BE2C (cell line): Measurements from ENCODE around the gene NFIX.

Experiments
- DNase-seq: peaks from one replicate; pipeline ENCODE4 v3.0.0-alpha.2; 2020
- H3K27me3 ChIP-seq: fragments of 250-450 bp; sonication (Bioruptor Pico); 2 replicates; pipeline ENCODE4 v1.5.1; 2020; ENCODE audit warnings: mild to moderate bottlenecking
- H3K36me3 ChIP-seq: fragments of 250-450 bp; sonication (Bioruptor Pico); 2 replicates; pipeline ENCODE4 v1.5.1; 2020; ENCODE audit warnings: mild to moderate bottlenecking
- H3K4me1 ChIP-seq: fragments of 250-450 bp; sonication (Bioruptor Pico); 2 replicates; pipeline ENCODE4 v1.5.1; 2020
- H3K4me3 ChIP-seq: 2 replicates; pipeline ENCODE4 v1.5.1; 2011; ENCODE audit warnings: low read depth, low read length
- H3K9me3 ChIP-seq: fragments of 250-450 bp; sonication (Bioruptor Pico); 2 replicates; pipeline ENCODE4 v1.5.1; 2020
- TF ChIP-seq, protein P1 (sequence below): IDR thresholded peaks from 2 replicates; pipeline ENCODE4 v1.5.1; 2012; ENCODE audit warnings: mild to moderate bottlenecking, low read depth, low read length

Gene NFIX

DNA sequence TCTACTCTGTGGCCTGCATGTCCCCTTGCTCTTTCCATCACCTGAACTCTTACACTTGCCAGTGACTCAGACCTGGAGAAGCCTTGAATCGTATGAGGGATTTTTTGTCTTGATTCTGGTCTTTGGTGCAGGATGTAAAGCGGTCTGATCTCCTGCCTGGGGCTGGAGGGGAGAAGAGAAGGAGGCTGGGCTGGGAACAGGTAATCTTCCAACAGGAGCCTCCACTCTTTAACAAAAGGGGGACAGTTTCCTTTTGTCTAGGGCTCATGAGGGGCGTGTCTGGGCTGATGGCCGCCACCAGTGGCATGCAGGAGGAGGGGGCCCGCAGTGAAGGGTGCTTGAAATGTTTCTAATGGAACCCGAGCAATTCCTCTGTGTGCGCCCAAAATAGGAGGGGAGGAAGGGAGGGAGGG, 24.7 kb downstream of the NFIX start:
- Histone ChIP-seq H3K27me3 (no peaks in the 10 kb centered on the region), H3K9me3 (no peaks in the 10 kb centered on the region), H3K4me1 (peaks cover 16% of the 10 kb centered on the region), H3K4me3 (no peak overlapping the region), H3K36me3 (no peaks in the 10 kb centered on the region)
- DNase-seq: no peak
- TF ChIP-seq, protein P1, sequence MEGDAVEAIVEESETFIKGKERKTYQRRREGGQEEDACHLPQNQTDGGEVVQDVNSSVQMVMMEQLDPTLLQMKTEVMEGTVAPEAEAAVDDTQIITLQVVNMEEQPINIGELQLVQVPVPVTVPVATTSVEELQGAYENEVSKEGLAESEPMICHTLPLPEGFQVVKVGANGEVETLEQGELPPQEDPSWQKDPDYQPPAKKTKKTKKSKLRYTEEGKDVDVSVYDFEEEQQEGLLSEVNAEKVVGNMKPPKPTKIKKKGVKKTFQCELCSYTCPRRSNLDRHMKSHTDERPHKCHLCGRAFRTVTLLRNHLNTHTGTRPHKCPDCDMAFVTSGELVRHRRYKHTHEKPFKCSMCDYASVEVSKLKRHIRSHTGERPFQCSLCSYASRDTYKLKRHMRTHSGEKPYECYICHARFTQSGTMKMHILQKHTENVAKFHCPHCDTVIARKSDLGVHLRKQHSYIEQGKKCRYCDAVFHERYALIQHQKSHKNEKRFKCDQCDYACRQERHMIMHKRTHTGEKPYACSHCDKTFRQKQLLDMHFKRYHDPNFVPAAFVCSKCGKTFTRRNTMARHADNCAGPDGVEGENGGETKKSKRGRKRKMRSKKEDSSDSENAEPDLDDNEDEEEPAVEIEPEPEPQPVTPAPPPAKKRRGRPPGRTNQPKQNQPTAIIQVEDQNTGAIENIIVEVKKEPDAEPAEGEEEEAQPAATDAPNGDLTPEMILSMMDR: no peak

DNA sequence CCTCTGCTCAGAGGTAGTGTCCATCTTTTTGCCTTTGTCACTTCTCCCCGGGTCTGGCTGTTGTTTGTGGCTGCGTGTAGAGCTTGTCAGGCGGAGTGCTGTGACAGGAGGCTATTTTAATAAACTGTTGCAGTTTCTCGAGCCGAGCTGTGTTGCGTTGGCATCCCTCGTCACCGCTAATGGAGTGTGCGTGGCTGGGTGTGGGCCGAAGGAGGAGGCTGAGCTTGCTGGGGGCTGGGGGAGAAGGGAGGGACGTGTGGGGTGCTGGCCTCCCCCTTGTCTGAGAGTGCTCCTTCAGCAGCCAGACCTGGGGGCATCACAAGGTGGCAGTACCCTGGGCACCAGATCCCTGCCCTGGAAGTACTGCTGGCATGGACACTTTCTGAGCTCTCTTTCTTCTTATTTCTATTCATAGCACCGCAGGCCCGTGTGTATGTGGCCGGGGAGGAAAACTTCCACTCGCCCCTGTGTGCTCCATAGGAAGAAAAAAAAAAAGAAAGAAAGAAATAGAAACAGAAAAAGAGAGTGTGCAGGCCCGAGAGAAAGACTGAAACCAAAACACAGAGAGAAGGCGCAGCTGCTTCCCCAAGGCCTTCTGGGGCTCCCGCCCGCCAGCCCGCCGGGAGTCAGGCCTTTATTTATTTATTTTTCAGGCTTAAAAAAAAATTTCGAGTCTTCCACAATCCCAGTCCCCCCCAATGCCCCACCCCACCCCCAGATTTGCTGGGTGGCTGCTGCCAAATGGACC, 27.0 kb downstream of the NFIX start:
- TF ChIP-seq, protein P1: no peak
- Histone ChIP-seq H3K36me3 (peaks cover 5% of the 10 kb centered on the region), H3K4me1 (peaks cover 27% of the 10 kb centered on the region), H3K4me3 (peak overlapping the region; percentile 68), H3K27me3 (no peaks in the 10 kb centered on the region), H3K9me3 (no peaks in the 10 kb centered on the region)
- DNase-seq: no peak

- TF ChIP-seq, protein P1: no peak
- Histone ChIP-seq H3K4me1 (peaks cover 22% of the 10 kb centered on the region), H3K36me3 (peaks cover 5% of the 10 kb centered on the region), H3K4me3 (peak overlapping the region; percentile 68), H3K27me3 (no peaks in the 10 kb centered on the region), H3K9me3 (no peaks in the 10 kb centered on the region)
- DNase-seq: peak; percentile 79
These were observed 27.8 kb downstream of the NFIX start for GRCh38 chr19:13022859-13023636.

- TF ChIP-seq, protein P1: no peak
- Histone ChIP-seq H3K36me3 (peaks cover 5% of the 10 kb centered on the region), H3K9me3 (no peaks in the 10 kb centered on the region), H3K4me3 (peak overlapping the region; percentile 68), H3K4me1 (peaks cover 18% of the 10 kb centered on the region), H3K27me3 (no peaks in the 10 kb centered on the region)
- DNase-seq: no peak
These were observed 28.4 kb downstream of the NFIX start for GRCh38 chr19:13023656-13024055.

GRCh38 chr19:13024126-13024950, 29.1 kb downstream of the NFIX start:
- Histone ChIP-seq H3K4me3 (peak overlapping the region; percentile 68), H3K36me3 (peaks cover 6% of the 10 kb centered on the region), H3K27me3 (no peaks in the 10 kb centered on the region), H3K9me3 (no peaks in the 10 kb centered on the region), H3K4me1 (peaks cover 14% of the 10 kb centered on the region)
- TF ChIP-seq, protein P1: no peak
- peak; percentile 46 for DNase-seq
